Stimulated activated CD8-positive, alpha-beta memory T cell treated with anti-CD3 and anti-CD28 coated beads, Interleukin-15, amount 100 ng/mL, for 4 hours (primary cell): Measurements from ENCODE around the gene SIGLEC12.
"Not testable (repeated sequence)": the region's sequence is repeated elsewhere in the genome, so short reads cannot be mapped to it uniquely, and the experiment has no call there.

Experiments used
- DNase-seq, 2 donors: peaks; one replicate each; pipeline ENCODE4 v3.0.0-alpha.2; 2020; ENCODE audit warnings: low read depth in 2 of 2

The SIGLEC12 gene

GRCh38 chr19:51480590-51480989, 21.0 kb downstream of the SIGLEC12 start:
- no peak for DNase-seq

GRCh38 chr19:51479531-51480331, 21.9 kb downstream of the SIGLEC12 start:
- peak in 1 of 2 donors; percentile 13 for DNase-seq

- DNase-seq, result no peak
Measured at GRCh38 chr19:51478381-51479234, 23.0 kb downstream of the SIGLEC12 start, which contains the start of gene CEACAM18. CEACAM18 (plus strand) TSS chr19:51478539.

GRCh38 chr19:51477344-51477743, 24.3 kb downstream of the SIGLEC12 start:
- no peak for DNase-seq

- DNase-seq, result no peak
Measured at GRCh38 chr19:51476164-51476563, 25.4 kb downstream of the SIGLEC12 start.

GRCh38 chr19:51473009-51473707, 28.4 kb downstream of the SIGLEC12 start:
- DNase-seq, result peak; percentile 46 to 78

GRCh38 chr19:51472607-51473006, 29.0 kb downstream of the SIGLEC12 start:
- no peak for DNase-seq

GRCh38 chr19:51471527-51471926, 30.1 kb downstream of the SIGLEC12 start:
- no peak for DNase-seq

GRCh38 chr19:51470966-51471365, 30.6 kb downstream of the SIGLEC12 start:
- no peak for DNase-seq

GRCh38 chr19:51469629-51470028, 32.0 kb downstream of the SIGLEC12 start:
- DNase-seq, result no peak

- no peak for DNase-seq
Measured at GRCh38 chr19:51469162-51469561, 32.4 kb downstream of the SIGLEC12 start.

GRCh38 chr19:51468545-51468920, 33.1 kb downstream of the SIGLEC12 start:
- no peak for DNase-seq

- no peak for DNase-seq
Measured at GRCh38 chr19:51467864-51468544, 33.6 kb downstream of the SIGLEC12 start.

GRCh38 chr19:51466723-51467122, 34.9 kb downstream of the SIGLEC12 start:
- DNase-seq, result no peak

GRCh38 chr19:51463976-51464581, 37.5 kb downstream of the SIGLEC12 start:
- not testable (repeated sequence) for DNase-seq

- DNase-seq, result no peak
Measured at GRCh38 chr19:51462681-51463080, 38.9 kb downstream of the SIGLEC12 start.

GRCh38 chr19:51462276-51462675, 39.3 kb downstream of the SIGLEC12 start:
- DNase-seq, result no peak

GRCh38 chr19:51461723-51462161, 39.9 kb downstream of the SIGLEC12 start:
- no peak for DNase-seq

- no peak for DNase-seq
Measured at GRCh38 chr19:51460164-51460992, 41.2 kb downstream of the SIGLEC12 start.

- DNase-seq, result no peak
Measured at GRCh38 chr19:51458899-51459505, 42.6 kb downstream of the SIGLEC12 start.
